Gastrocnemius medialis (tissue), 4 donors: ENCODE results near the gene ADGRV1.

Experiments used
- CTCF ChIP-seq, 5 experiments: fragments of 450-650 bp in 3 of 5; fragments of 200-600 bp in 2 of 5; sonication (generic) in 2 of 5; IDR thresholded peaks in 4 of 5; conservative IDR thresholded peaks in 1 of 5; 1 replicate in 4 of 5; 2 replicates in 1 of 5; pipeline ENCODE4 v1.5.1; 2016 to 2019; ENCODE audit warnings: antibody characterized with exemption in 5 of 5, mild to moderate bottlenecking in 3 of 5, moderate library complexity in 3 of 5
- POLR2A ChIP-seq, 2 donors: fragments of 450-650 bp; IDR thresholded peaks; one replicate each; pipeline ENCODE4 v1.6.1; 2017; ENCODE audit warnings: antibody characterized with exemption in 2 of 2, mild to moderate bottlenecking in 2 of 2, moderate library complexity in 2 of 2

GRCh38 chr5:90626493-90626892, 67.9 kb downstream of the ADGRV1 start:
- TF ChIP-seq CTCF (IDR thresholded peaks at IDR 0.05 in 4 of 5, conservative IDR thresholded peaks at IDR 0.05 in 1 of 5): no peak
- TF ChIP-seq POLR2A (IDR thresholded peaks at IDR 0.05): no peak
